ENCODE measurements around the gene SOX14. TPM values are rescaled to one million over a fixed set of nuclear protein-coding genes. Genes with fewer than 3 reads are reported as not detected.

Gene SOX14
- total and polyA plus RNA-seq, 2 donors (not counting 1 experiment from before 2014, with no cell fraction given) = not detected

DNA sequence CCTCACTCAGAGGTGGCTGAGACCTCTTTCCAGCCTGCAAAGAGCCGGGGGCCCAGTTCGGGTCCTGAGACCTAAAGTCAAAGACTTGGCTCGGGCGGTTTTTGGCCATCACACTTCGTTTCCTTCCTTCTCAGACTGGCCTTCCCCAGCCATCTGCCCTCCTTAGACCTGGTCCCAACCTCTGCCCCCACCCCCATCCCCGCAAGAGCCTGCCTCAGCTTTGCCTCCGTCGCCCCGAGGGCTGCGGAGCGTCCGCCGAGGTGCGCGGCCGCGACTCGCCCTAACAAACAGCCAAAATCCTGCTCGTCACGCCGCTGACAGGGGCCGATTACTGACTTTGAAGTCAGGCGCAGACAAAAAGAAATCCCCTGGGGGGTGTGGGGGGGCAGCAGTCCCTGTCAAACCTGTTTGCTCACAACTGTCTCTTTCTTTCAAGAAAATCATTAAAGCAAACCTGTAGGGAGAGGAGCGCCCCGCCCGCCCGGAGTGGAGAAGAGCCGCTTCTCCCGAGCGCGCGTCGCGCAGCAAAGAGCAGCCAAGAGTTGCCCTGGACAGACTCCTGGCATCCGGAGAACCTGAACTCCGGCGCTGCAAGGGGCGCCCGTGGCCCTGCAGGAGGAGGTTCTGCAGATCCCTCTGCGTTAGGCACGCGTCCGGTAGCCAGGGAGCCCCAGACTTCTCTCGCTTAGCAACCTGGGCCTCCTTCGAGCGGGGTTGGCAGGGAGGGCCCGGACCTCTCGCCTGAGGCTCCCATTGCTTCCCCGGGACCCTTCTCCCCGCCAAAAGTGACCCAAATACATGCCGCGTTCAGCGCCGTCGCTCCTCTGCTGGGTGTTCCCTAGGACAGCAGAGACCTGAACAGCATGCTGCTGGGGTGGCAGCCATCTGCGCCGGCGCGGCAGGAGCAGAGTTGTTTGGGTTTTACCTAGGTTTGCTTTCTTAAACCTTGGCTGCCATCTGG lies 4.5 kb downstream of the SOX14 start:
- Histone ChIP-seq H3K9ac (ENCODE audit: low read length) (no peak overlapping the region), H3K79me2 (ENCODE audit: control insufficient read depth, insufficient read depth, low read length) (no peaks in the 10 kb centered on the region), H3K4me1 (ENCODE audit: control insufficient read depth in 2 of 2, insufficient read depth in 2 of 2, low read length in 2 of 2) (peaks cover 5 to 8% of the 10 kb centered on the region in 2 donors), H3K9me3 (ENCODE audit: control extremely low read depth in 1 of 3, control insufficient read depth in 2 of 3, insufficient read depth in 1 of 3, low read length in 2 of 3) (peaks cover 0 to 54% (median 0%) of the 10 kb centered on the region in 3 donors), H4K20me1 (ENCODE audit: control insufficient read depth, insufficient read depth, low read length, poor library complexity, severe bottlenecking) (no peaks in the 10 kb centered on the region), H3K36me3 (replicated peaks in 1 of 2; ENCODE audit: control extremely low read depth in 1 of 2, control insufficient read depth in 1 of 2, extremely low read depth in 1 of 2, insufficient read depth in 2 of 2, low read length in 1 of 2) (no peaks in the 10 kb centered on the region), H3K27ac (ENCODE audit: low read length in 2 of 2) (no peak overlapping the region), H3K27me3 (replicated peaks in 1 of 4; ENCODE audit: control extremely low read depth in 1 of 4, control insufficient read depth in 3 of 4, insufficient read depth in 4 of 4, low read length in 3 of 4) (peaks cover 0 to 78% (median 47%) of the 10 kb centered on the region in 4 experiments), H2AFZ (ENCODE audit: insufficient read depth, low read depth, low read length, poor library complexity, severe bottlenecking) (no peak overlapping the region), H3K4me2 (replicated peaks; ENCODE audit: low read depth, low read length, poor library complexity, severe bottlenecking) (no peak overlapping the region), H3K4me3 (ENCODE audit: control extremely low read depth in 1 of 5, extremely low read depth in 1 of 5, insufficient read depth in 1 of 5, low read depth in 2 of 5, low read length in 4 of 5) (no peak overlapping the region)
- POLR2A ChIA-PET = no interaction called here
- no peaks in the 10 kb centered on the region for H3K9me3 Mint-ChIP-seq (ENCODE audit: insufficient read depth)
- peaks cover 10% of the 10 kb centered on the region for H3K4me1 Mint-ChIP-seq
- 9% methylated on average over 53 of the region's 59 CpGs for WGBS (ENCODE audit: insufficient coverage)
- ATAC-seq (ENCODE audit: low read depth) = no peak
- peaks cover 63% of the 10 kb centered on the region for H3K27me3 Mint-ChIP-seq
- CTCF ChIA-PET = no interaction called here
- TF ChIP-seq EZH2 (IDR thresholded peaks at IDR 0.05; ENCODE audit: borderline replicate concordance, insufficient read depth, low read depth, low read length, poor library complexity, severe bottlenecking) = no peak
- TF ChIP-seq, protein P1, sequence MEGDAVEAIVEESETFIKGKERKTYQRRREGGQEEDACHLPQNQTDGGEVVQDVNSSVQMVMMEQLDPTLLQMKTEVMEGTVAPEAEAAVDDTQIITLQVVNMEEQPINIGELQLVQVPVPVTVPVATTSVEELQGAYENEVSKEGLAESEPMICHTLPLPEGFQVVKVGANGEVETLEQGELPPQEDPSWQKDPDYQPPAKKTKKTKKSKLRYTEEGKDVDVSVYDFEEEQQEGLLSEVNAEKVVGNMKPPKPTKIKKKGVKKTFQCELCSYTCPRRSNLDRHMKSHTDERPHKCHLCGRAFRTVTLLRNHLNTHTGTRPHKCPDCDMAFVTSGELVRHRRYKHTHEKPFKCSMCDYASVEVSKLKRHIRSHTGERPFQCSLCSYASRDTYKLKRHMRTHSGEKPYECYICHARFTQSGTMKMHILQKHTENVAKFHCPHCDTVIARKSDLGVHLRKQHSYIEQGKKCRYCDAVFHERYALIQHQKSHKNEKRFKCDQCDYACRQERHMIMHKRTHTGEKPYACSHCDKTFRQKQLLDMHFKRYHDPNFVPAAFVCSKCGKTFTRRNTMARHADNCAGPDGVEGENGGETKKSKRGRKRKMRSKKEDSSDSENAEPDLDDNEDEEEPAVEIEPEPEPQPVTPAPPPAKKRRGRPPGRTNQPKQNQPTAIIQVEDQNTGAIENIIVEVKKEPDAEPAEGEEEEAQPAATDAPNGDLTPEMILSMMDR (IDR thresholded peaks at IDR 0.05) = no peak
- no peak overlapping the region for H3K4me3 Mint-ChIP-seq
- intact Hi-C loops (cut with micrococcal nuclease) = no loop called here
- no peak for DNase-seq
- H3K27ac Mint-ChIP-seq = no peak overlapping the region
